NCI-H1417 (cell line): Measurements from ENCODE around the gene SEBOX.

ENCODE experiments used
- DNase-seq, 3 experiments: peaks; one replicate each; lab custom pipeline; 2025; lab: John Stamatoyannopoulos, UW

SEBOX gene

GRCh38 chr17:28394337-28395116, 29.5 kb upstream of the SEBOX start:
- no peak for DNase-seq

- no peak for DNase-seq
These were observed 27.5 kb upstream of the SEBOX start for GRCh38 chr17:28392491-28392890.

- no peak for DNase-seq
These were observed 26.4 kb upstream of the SEBOX start for GRCh38 chr17:28391401-28391800.

- no peak for DNase-seq
These were observed 26.0 kb upstream of the SEBOX start for GRCh38 chr17:28390984-28391383.

- no peak for DNase-seq
These were observed 25.6 kb upstream of the SEBOX start for GRCh38 chr17:28390563-28390962.

GRCh38 chr17:28390141-28390540, 25.1 kb upstream of the SEBOX start:
- no peak for DNase-seq

- DNase-seq, result no peak
These were observed 23.1 kb upstream of the SEBOX start for GRCh38 chr17:28388106-28388505.

GRCh38 chr17:28386391-28386790, 21.4 kb upstream of the SEBOX start:
- DNase-seq, result no peak

- DNase-seq, result peak in 2 of 3 experiments; percentile 32 to 47
These were observed 20.4 kb upstream of the SEBOX start for GRCh38 chr17:28385406-28385805.

GRCh38 chr17:28385037-28385400, 20.0 kb upstream of the SEBOX start:
- peak in 1 of 3 experiments; percentile 73 for DNase-seq

GRCh38 chr17:28384281-28385036, 19.5 kb upstream of the SEBOX start:
- peak; percentile 82 to 88 (median 86) for DNase-seq

GRCh38 chr17:28381141-28381825, 16.3 kb upstream of the SEBOX start:
- DNase-seq, result no peak

- DNase-seq, result no peak
These were observed 15.1 kb upstream of the SEBOX start for GRCh38 chr17:28379814-28380801.

- DNase-seq, result no peak
These were observed 7.9 kb upstream of the SEBOX start for GRCh38 chr17:28372945-28373274.

- DNase-seq, result peak; percentile 39 to 70 (median 42)
These were observed 7.4 kb upstream of the SEBOX start for GRCh38 chr17:28372203-28372944.

GRCh38 chr17:28371245-28372202, 6.5 kb upstream of the SEBOX start, which contains the start of gene SARM1:
Gene SARM1 (plus strand): TSS chr17:28371694. CDS start chr17:28372033, 339 bp downstream.
- peak; percentile 90 to 97 (median 93) for DNase-seq

- DNase-seq, result no peak
These were observed 5.7 kb upstream of the SEBOX start for GRCh38 chr17:28370744-28371103.

- peak in 2 of 3 experiments; percentile 19 to 38 for DNase-seq
These were observed 5.2 kb upstream of the SEBOX start, which contains the start of gene VTN for GRCh38 chr17:28370035-28370743. Gene VTN (minus strand): TSS chr17:28370307. CDS start chr17:28370203, 104 bp downstream.

GRCh38 chr17:28369684-28370034, 4.7 kb upstream of the SEBOX start:
- no peak for DNase-seq
